B cell (primary cell): ENCODE measurements around the gene RNF113A. TPM values are rescaled to one million over a fixed set of nuclear protein-coding genes. Genes with fewer than 3 reads are reported as not detected.

Experiments used
- ATAC-seq: fragments of 200-7000 bp; cut with Tn5 transposase; one replicate; pipeline ENCODE4 v1.10.0; 2021; ENCODE audit warnings: low read depth, mild to moderate bottlenecking, moderate number of reproducible peaks, moderate library complexity
- CTCF ChIA-PET: fragments of 350-600 bp; sonication (Branson Sonifier 250); formaldehyde crosslinking; loops from one replicate; lab custom pipeline; 2021; ENCODE audit warnings: antibody characterized with exemption, inconsistent platforms; lab: Charles Lee
- POLR2A ChIA-PET: fragments of 350-600 bp; sonication (Branson Sonifier 250); formaldehyde crosslinking; loops from one replicate; lab custom pipeline; 2021; ENCODE audit warnings: antibody characterized with exemption; lab: Charles Lee
- DNase-seq: peaks from one replicate; pipeline ENCODE4 v3.0.0; 2013
- H2AFZ ChIP-seq: 2 replicates; pipeline ENCODE4 v1.6.1; 2012; ENCODE audit warnings: mild to moderate bottlenecking, low read depth, low read length; ENCODE audit not compliant: insufficient read depth, poor library complexity, severe bottlenecking
- H3K27ac ChIP-seq, 2 donors: 1 replicate in 1 of 2; 2 replicates in 1 of 2; pipeline ENCODE4 v1.5.1; 2012 to 2013; ENCODE audit warnings: low read length in 2 of 2, mild to moderate bottlenecking in 2 of 2, moderate library complexity in 1 of 2
- H3K27me3 ChIP-seq, 4 experiments: fragments of 200-600 bp in 1 of 4; sonication (generic) in 1 of 4; replicated peaks in 1 of 4; 1 replicate in 2 of 4; 2 replicates in 2 of 4; pipeline versions ENCODE4 v1.6.1 to v1.7.0; 2013 to 2016; ENCODE audit warnings: low read length in 3 of 4, mild to moderate bottlenecking in 2 of 4, mixed read lengths in 1 of 4, moderate library complexity in 1 of 4; ENCODE audit not compliant: insufficient read depth in 4 of 4, control insufficient read depth in 3 of 4; ENCODE audit errors: control extremely low read depth in 1 of 4
- H3K36me3 ChIP-seq, 2 experiments: replicated peaks in 1 of 2; 1 replicate in 1 of 2; 2 replicates in 1 of 2; pipeline versions ENCODE4 v1.6.1 to v1.7.1; 2013; ENCODE audit warnings: low read length in 1 of 2; ENCODE audit not compliant: insufficient read depth in 2 of 2, control insufficient read depth in 1 of 2; ENCODE audit errors: control extremely low read depth in 1 of 2, extremely low read depth in 1 of 2
- H3K4me1 ChIP-seq, 2 donors: fragments of 200-600 bp in 1 of 2; sonication (generic) in 1 of 2; 1 replicate in 1 of 2; 2 replicates in 1 of 2; pipeline versions ENCODE4 v1.5.1 to v1.6.1; 2013 to 2017; ENCODE audit warnings: low read length in 2 of 2; ENCODE audit not compliant: control insufficient read depth in 2 of 2, insufficient read depth in 2 of 2
- H3K4me2 ChIP-seq: replicated peaks from 2 replicates; pipeline ENCODE3; 2012; ENCODE audit warnings: mild to moderate bottlenecking, low read depth, low read length; ENCODE audit not compliant: poor library complexity, severe bottlenecking
- H3K4me3 ChIP-seq, 5 experiments: fragments of 200-600 bp in 1 of 5; sonication (generic) in 1 of 5; 1 replicate in 3 of 5; 2 replicates in 2 of 5; pipeline versions ENCODE4 v1.5.1 to v1.7.0; 2011 to 2016; ENCODE audit warnings: low read length in 4 of 5, mild to moderate bottlenecking in 4 of 5, low read depth in 2 of 5, control low read depth in 1 of 5, moderate library complexity in 1 of 5; ENCODE audit not compliant: insufficient read depth in 1 of 5; ENCODE audit errors: control extremely low read depth in 1 of 5, extremely low read depth in 1 of 5
- H3K79me2 ChIP-seq: fragments of 200-600 bp; sonication (generic); one replicate; pipeline ENCODE4 v1.6.0; 2016; ENCODE audit warnings: low read length; ENCODE audit not compliant: control insufficient read depth, insufficient read depth
- H3K9ac ChIP-seq: fragments of 200-600 bp; sonication (generic); 2 replicates; pipeline ENCODE4 v1.6.1; 2017; ENCODE audit warnings: mild to moderate bottlenecking, low read length, moderate library complexity
- H3K9me3 ChIP-seq, 3 donors: one replicate each; pipeline versions ENCODE4 v1.6.1 to v1.7.1; 2013; ENCODE audit warnings: low read length in 2 of 3; ENCODE audit not compliant: control insufficient read depth in 2 of 3, insufficient read depth in 1 of 3; ENCODE audit errors: control extremely low read depth in 1 of 3
- H4K20me1 ChIP-seq: 2 replicates; pipeline ENCODE4 v1.6.0; 2012; ENCODE audit warnings: mild to moderate bottlenecking, low read length; ENCODE audit not compliant: insufficient read depth, control insufficient read depth, poor library complexity, severe bottlenecking
- H3K27ac Mint-ChIP-seq: one replicate; pipeline ENCODE4 v1.8.0; 2021; ENCODE audit warnings: mixed read lengths
- H3K27me3 Mint-ChIP-seq: one replicate; pipeline ENCODE4 v1.8.0; 2021; ENCODE audit warnings: mixed read lengths
- H3K4me1 Mint-ChIP-seq: one replicate; pipeline ENCODE4 v1.8.0; 2021; ENCODE audit warnings: mixed read lengths
- H3K4me3 Mint-ChIP-seq: one replicate; pipeline ENCODE4 v1.8.0; 2021; ENCODE audit warnings: mixed read lengths
- H3K9me3 Mint-ChIP-seq: one replicate; pipeline ENCODE4 v1.8.0; 2022; ENCODE audit warnings: mixed read lengths; ENCODE audit not compliant: insufficient read depth
- CTCF ChIP-seq: fragments of 200-600 bp; IDR thresholded peaks from one replicate; pipeline ENCODE4 v1.8.0; 2022; ENCODE audit warnings: antibody characterized with exemption, mild to moderate bottlenecking
- EZH2 ChIP-seq: IDR thresholded peaks from 2 replicates; pipeline ENCODE4 v1.6.1; 2012; ENCODE audit warnings: borderline replicate concordance, low read depth, mild to moderate bottlenecking, moderate library complexity, low read length; ENCODE audit not compliant: insufficient read depth, poor library complexity, severe bottlenecking
- WGBS: methylation state at CpG from one replicate; pipeline ENCODE4 v1.1.5; 2013; ENCODE audit warnings: missing lambda C conversion rate; ENCODE audit not compliant: insufficient coverage; 5-methylcytosine and 5-hydroxymethylcytosine counted together
- intact Hi-C: fragments of 100-400 bp; cut with micrococcal nuclease; formaldehyde crosslinking; loops from one replicate; pipeline ENCODE4 v1.10.0; 2022
- polyA minus RNA-seq: library from RNA; depleted of rRNA, polyadenylated mRNA; stranded (reverse); fragments of >200 nt; gene quantifications from 2 replicates; pipeline ENCODE4 v1.2.3, GENCODE V29; 2012
- polyA plus RNA-seq: library from polyadenylated mRNA; depleted of rRNA; stranded (reverse); fragments of >200 nt; gene quantifications from 2 replicates; pipeline ENCODE4 v1.2.3, GENCODE V29; 2012
- total RNA-seq, 2 donors: library from RNA; stranded (reverse); fragments of 120-200 nt in 1 of 2; gene quantifications; 1 replicate in 1 of 2; 2 replicates in 1 of 2; pipeline versions ENCODE4 v1.2.3 to v1.2.4, GENCODE V29; 2013 to 2022

RNF113A gene
- 32.1 and 37.2 TPM in 2 replicates for total RNA-seq
- total RNA-seq (2013), result 51.3 TPM
- polyA plus RNA-seq, result 39.8 and 50.6 TPM in 2 replicates
- polyA minus RNA-seq, result 26.2 and 30.1 TPM in 2 replicates

GRCh38 chrX:119871599-119872395, at the start of gene RNF113A, which contains the start of gene NDUFA1:
Gene RNF113A, minus strand, starts transcription at chrX:119871733. Its CDS starts 120 bp downstream, at chrX:119871613.
Gene NDUFA1, plus strand, starts transcription at chrX:119871832. Its CDS starts 80 bp downstream, at chrX:119871912.
- peaks cover 0 to 8% of the 10 kb centered on the region in 2 experiments for H3K36me3 ChIP-seq
- H3K9me3 ChIP-seq, result no peaks in the 10 kb centered on the region
- H3K27ac Mint-ChIP-seq, result peak within 1 kb of the TSS; percentile 100
- H3K27me3 Mint-ChIP-seq, result no peaks in the 10 kb centered on the region
- WGBS, result under 1% methylated on average over 46 of the region's 62 CpGs
- H3K4me2 ChIP-seq, result peak within 1 kb of the TSS; percentile 71
- CTCF ChIA-PET, result no interaction called here
- intact Hi-C loops, result loop anchor here (1.0 to 5.0 kb wide), 6 partner anchors 18 to 404 kb away; partner anchors contain the start of genes NKAP, RPL39, SEPTIN6 and SLC25A5
- H3K27me3 ChIP-seq, result no peaks in the 10 kb centered on the region
- H3K4me1 Mint-ChIP-seq, result peaks cover 22% of the 10 kb centered on the region
- H3K4me1 ChIP-seq, result peaks cover 7 to 16% of the 10 kb centered on the region in 2 donors
- H3K4me3 Mint-ChIP-seq, result peak within 1 kb of the TSS; percentile 98
- TF ChIP-seq EZH2, result no peak
- no peak for TF ChIP-seq CTCF
- H4K20me1 ChIP-seq, result peaks cover 6% of the 10 kb centered on the region
- DNase-seq, result peak; percentile 90
- peaks cover 24% of the 10 kb centered on the region for H3K79me2 ChIP-seq
- H3K27ac ChIP-seq, result peak within 1 kb of the TSS; percentile 91 to 94
- peak within 1 kb of the TSS; percentile 84 for H2AFZ ChIP-seq
- POLR2A ChIA-PET, result interaction anchor here (0.6 to 2.6 kb wide), 6 partner anchors 13 to 408 kb away, joined by 3 to 13 read pairs (median 4); partner anchors contain the start of genes RPL39 and UPF3B
- no peaks in the 10 kb centered on the region for H3K9me3 Mint-ChIP-seq
- H3K9ac ChIP-seq, result peak within 1 kb of the TSS; percentile 89
- ATAC-seq, result peak; percentile 88
- peak within 1 kb of the TSS; percentile 64 to 87 (median 79) for H3K4me3 ChIP-seq
